H9 (cell line): ENCODE data around the gene KANK4. TPM values are rescaled to one million over a fixed set of nuclear protein-coding genes. Genes with fewer than 3 reads are reported as not detected.

Experiments used
- DNase-seq: peaks from one replicate; pipeline ENCODE4 v3.0.0-alpha.2; 2017
- H2AFZ ChIP-seq: one replicate; pipeline ENCODE4 v1.6.1; 2013; ENCODE audit warnings: mild to moderate bottlenecking, low read length, control low read depth, moderate library complexity
- H2AK5ac ChIP-seq: 2 replicates; pipeline ENCODE4 v1.6.1; 2013; ENCODE audit warnings: low read length, control low read depth, mixed read lengths; ENCODE audit not compliant: insufficient read length
- H2BK120ac ChIP-seq: one replicate; pipeline ENCODE4 v1.6.1; 2013; ENCODE audit warnings: low read depth, mild to moderate bottlenecking, low read length, control low read depth, inconsistent platforms; ENCODE audit not compliant: poor library complexity, severe bottlenecking
- H2BK12ac ChIP-seq: 2 replicates; pipeline ENCODE4 v1.6.1; 2013; ENCODE audit warnings: low read length, control low read depth, mixed read lengths, low read depth; ENCODE audit not compliant: insufficient read length
- H2BK15ac ChIP-seq: 2 replicates; pipeline ENCODE4 v1.6.1; 2013; ENCODE audit warnings: low read depth, low read length, control low read depth
- H2BK20ac ChIP-seq: one replicate; pipeline ENCODE4 v1.6.1; 2013; ENCODE audit warnings: low read depth, mild to moderate bottlenecking, low read length, control low read depth, inconsistent platforms; ENCODE audit not compliant: poor library complexity, severe bottlenecking
- H2BK5ac ChIP-seq: 2 replicates; pipeline ENCODE4 v1.6.1; 2013; ENCODE audit warnings: low read length, control low read depth, mixed read lengths; ENCODE audit not compliant: insufficient read length
- H3K14ac ChIP-seq: 2 replicates; pipeline ENCODE4 v1.6.1; 2013; ENCODE audit warnings: low read length, control low read depth; ENCODE audit not compliant: insufficient read depth
- H3K18ac ChIP-seq: 2 replicates; pipeline ENCODE4 v1.6.1; 2013; ENCODE audit warnings: low read depth, mild to moderate bottlenecking, mixed read lengths, low read length, control low read depth; ENCODE audit not compliant: insufficient read length
- H3K23ac ChIP-seq: 2 replicates; pipeline ENCODE4 v1.6.1; 2013; ENCODE audit warnings: low read length, control low read depth, mixed read lengths, low read depth; ENCODE audit not compliant: insufficient read length
- H3K23me2 ChIP-seq: 2 replicates; pipeline ENCODE4 v1.6.1; 2013; ENCODE audit warnings: low read depth, mild to moderate bottlenecking, mixed read lengths, low read length, control low read depth; ENCODE audit not compliant: insufficient read length, poor library complexity, severe bottlenecking
- H3K27ac ChIP-seq: 2 replicates; pipeline ENCODE4 v1.5.1; 2013; ENCODE audit warnings: low read length, control low read depth, mixed read lengths, low read depth; ENCODE audit not compliant: insufficient read length
- H3K27me3 ChIP-seq: 2 replicates; pipeline ENCODE4 v1.6.1; 2013; ENCODE audit warnings: low read length, control low read depth, inconsistent platforms; ENCODE audit not compliant: insufficient read depth
- H3K4ac ChIP-seq: 2 replicates; pipeline ENCODE4 v1.6.1; 2013; ENCODE audit warnings: low read depth, mild to moderate bottlenecking, control low read depth, inconsistent platforms, low read length, moderate library complexity
- H3K4me1 ChIP-seq: 2 replicates; pipeline ENCODE4 v1.6.1; 2013; ENCODE audit warnings: low read length, control low read depth, inconsistent platforms; ENCODE audit not compliant: insufficient read depth
- H3K4me2 ChIP-seq: 2 replicates; pipeline ENCODE4 v1.6.1; 2013; ENCODE audit warnings: low read length, control low read depth, mixed read lengths; ENCODE audit not compliant: insufficient read length, insufficient read depth
- H3K56ac ChIP-seq: 2 replicates; pipeline ENCODE4 v1.6.1; 2013; ENCODE audit warnings: low read depth, mild to moderate bottlenecking, mixed read lengths, low read length, control low read depth; ENCODE audit not compliant: insufficient read length
- H3K79me1 ChIP-seq: 2 replicates; pipeline ENCODE4 v1.6.1; 2013; ENCODE audit warnings: low read depth, mild to moderate bottlenecking, moderate library complexity, low read length, control low read depth, inconsistent platforms; ENCODE audit not compliant: insufficient read depth, poor library complexity, severe bottlenecking
- H3K79me2 ChIP-seq: 2 replicates; pipeline ENCODE4 v1.6.1; 2013; ENCODE audit warnings: low read length, control low read depth, inconsistent platforms; ENCODE audit not compliant: insufficient read depth
- H3K9ac ChIP-seq: 2 replicates; pipeline ENCODE4 v1.6.1; 2013; ENCODE audit warnings: low read length, control low read depth, mixed read lengths; ENCODE audit not compliant: insufficient read length; ENCODE audit errors: extremely low read depth
- H3K9me3 ChIP-seq: one replicate; pipeline ENCODE4 v1.6.1; 2013; ENCODE audit warnings: low read depth, low read length, inconsistent platforms; ENCODE audit not compliant: control insufficient read depth
- H3T11ph ChIP-seq: one replicate; pipeline ENCODE4 v1.6.1; 2013; ENCODE audit warnings: mild to moderate bottlenecking, low read length, control low read depth, inconsistent platforms
- H4K20me1 ChIP-seq: one replicate; pipeline ENCODE4 v1.6.1; 2013; ENCODE audit not compliant: control insufficient read depth, insufficient read length, insufficient read depth
- H4K5ac ChIP-seq: 2 replicates; pipeline ENCODE4 v1.6.1; 2013; ENCODE audit warnings: low read depth, mild to moderate bottlenecking, mixed read lengths, low read length, control low read depth; ENCODE audit not compliant: insufficient read length
- H4K8ac ChIP-seq: replicated peaks from 2 replicates; pipeline ENCODE4 v1.6.1; 2013; ENCODE audit warnings: low read length, control low read depth, mixed read lengths, low read depth; ENCODE audit not compliant: insufficient read length
- H4K91ac ChIP-seq: 2 replicates; pipeline ENCODE4 v1.6.1; 2013; ENCODE audit warnings: low read depth, mild to moderate bottlenecking, moderate library complexity, mixed read lengths, low read length, control low read depth; ENCODE audit not compliant: insufficient read length
- H3K27ac Mint-ChIP-seq, 3 experiments: 2 replicates in 2 of 3; 3 replicates in 1 of 3; pipeline ENCODE4 v1.8.0; 2020 to 2021; ENCODE audit warnings: mixed read lengths in 3 of 3, mild to moderate bottlenecking in 1 of 3, moderate library complexity in 1 of 3
- H3K27me3 Mint-ChIP-seq: 2 replicates; pipeline ENCODE4 v1.8.0; 2021; ENCODE audit warnings: low read depth, mild to moderate bottlenecking, moderate library complexity, mixed read lengths
- H3K36me3 Mint-ChIP-seq, 3 experiments: 2 replicates in 2 of 3; 3 replicates in 1 of 3; pipeline ENCODE4 v1.8.0; 2020 to 2021; ENCODE audit warnings: low read depth in 3 of 3, mixed read lengths in 3 of 3; ENCODE audit not compliant: insufficient read depth in 1 of 3
- H3K4me1 Mint-ChIP-seq, 2 experiments: 2 replicates each; pipeline ENCODE4 v1.8.0; 2020; ENCODE audit warnings: mixed read lengths in 2 of 2
- H3K4me3 Mint-ChIP-seq, 2 experiments: 2 replicates in 1 of 2; 3 replicates in 1 of 2; pipeline ENCODE4 v1.8.0; 2020 to 2021; ENCODE audit warnings: mild to moderate bottlenecking in 2 of 2, mixed read lengths in 2 of 2, moderate library complexity in 1 of 2
- H3K9me3 Mint-ChIP-seq, 2 experiments: 2 replicates in 1 of 2; 3 replicates in 1 of 2; pipeline ENCODE4 v1.8.0; 2020; ENCODE audit warnings: mild to moderate bottlenecking in 2 of 2, mixed read lengths in 2 of 2, moderate library complexity in 1 of 2
- WGBS: extraction: QIAGEN DNeasy Blood & Tissue Kit; methylation state at CpG from one replicate; pipeline ENCODE4 v1.1.7; 2013; ENCODE audit warnings: missing lambda C conversion rate, low lambda C conversion rate, mixed read lengths; ENCODE audit not compliant: insufficient read length; ENCODE audit errors: extremely low coverage; 5-methylcytosine and 5-hydroxymethylcytosine counted together
- total RNA-seq: library from RNA; stranded (reverse); gene quantifications from 2 replicates; pipeline ENCODE4 v1.2.1, GENCODE V29; 2021
- TF ChIP-seq, protein P1 (sequence below): fragments of 200-600 bp; sonication (generic); conservative IDR thresholded peaks from 3 replicates; pipeline ENCODE4 v1.8.0; 2021; ENCODE audit warnings: antibody characterized with exemption, mild to moderate bottlenecking

The KANK4 gene
- total RNA-seq, 1 experiment from 2014 or later: 0.15 TPM

DNA sequence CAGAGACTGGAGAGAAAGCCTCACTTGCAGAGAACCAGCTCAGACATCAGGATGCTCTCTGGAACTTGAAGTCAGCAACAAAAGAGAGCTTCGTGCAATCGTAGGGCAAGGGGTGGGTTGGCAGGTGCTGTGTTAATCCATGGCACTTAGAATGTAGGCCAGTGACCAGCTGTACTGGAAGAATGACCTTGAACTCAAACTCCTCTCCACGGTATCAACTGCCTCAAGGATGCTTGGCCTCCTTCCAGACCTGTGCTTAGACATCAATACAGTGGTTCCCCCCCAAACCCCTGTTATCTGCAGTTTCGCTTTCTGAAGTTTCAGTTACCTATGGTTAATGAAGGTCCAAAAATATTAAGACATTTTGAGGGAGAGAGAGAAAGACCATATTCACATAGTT, 6.5 kb downstream of the KANK4 start:
- no peak overlapping the region for H3T11ph ChIP-seq
- no peak overlapping the region for H3K14ac ChIP-seq
- H3K79me2 ChIP-seq: no peaks in the 10 kb centered on the region
- H4K8ac ChIP-seq: no peak overlapping the region
- H3K36me3 Mint-ChIP-seq: no peaks in the 10 kb centered on the region
- no peak for DNase-seq
- H3K4me1 Mint-ChIP-seq: peaks cover 24% of the 10 kb centered on the region in 2 experiments
- H3K27me3 ChIP-seq: peaks cover 13% of the 10 kb centered on the region; the same call in 1 of the 2 replicates
- no CpG with 5 or more reads among the region's 4 CpGs for WGBS
- no peak overlapping the region for H2BK20ac ChIP-seq
- H2AK5ac ChIP-seq: no peak overlapping the region
- no peak overlapping the region for H2BK5ac ChIP-seq
- no peaks in the 10 kb centered on the region for H3K9me3 Mint-ChIP-seq
- no peaks in the 10 kb centered on the region for H3K79me1 ChIP-seq
- H3K4me1 ChIP-seq: peaks cover 6% of the 10 kb centered on the region; the same call in 1 of the 2 replicates
- no peaks in the 10 kb centered on the region for H3K9me3 ChIP-seq
- no peak overlapping the region for H3K27ac ChIP-seq
- no peak overlapping the region for H4K5ac ChIP-seq
- H2BK120ac ChIP-seq: no peak overlapping the region
- H2BK15ac ChIP-seq: no peak overlapping the region
- no peak overlapping the region; a peak in 1 of 7 replicates for H3K27ac Mint-ChIP-seq
- H2BK12ac ChIP-seq: no peak overlapping the region
- no peak overlapping the region for H3K56ac ChIP-seq
- no peak overlapping the region for H3K9ac ChIP-seq
- no peak overlapping the region for H2AFZ ChIP-seq
- H3K4me3 Mint-ChIP-seq: no peak overlapping the region
- H4K91ac ChIP-seq: no peak overlapping the region
- TF ChIP-seq, protein P1, sequence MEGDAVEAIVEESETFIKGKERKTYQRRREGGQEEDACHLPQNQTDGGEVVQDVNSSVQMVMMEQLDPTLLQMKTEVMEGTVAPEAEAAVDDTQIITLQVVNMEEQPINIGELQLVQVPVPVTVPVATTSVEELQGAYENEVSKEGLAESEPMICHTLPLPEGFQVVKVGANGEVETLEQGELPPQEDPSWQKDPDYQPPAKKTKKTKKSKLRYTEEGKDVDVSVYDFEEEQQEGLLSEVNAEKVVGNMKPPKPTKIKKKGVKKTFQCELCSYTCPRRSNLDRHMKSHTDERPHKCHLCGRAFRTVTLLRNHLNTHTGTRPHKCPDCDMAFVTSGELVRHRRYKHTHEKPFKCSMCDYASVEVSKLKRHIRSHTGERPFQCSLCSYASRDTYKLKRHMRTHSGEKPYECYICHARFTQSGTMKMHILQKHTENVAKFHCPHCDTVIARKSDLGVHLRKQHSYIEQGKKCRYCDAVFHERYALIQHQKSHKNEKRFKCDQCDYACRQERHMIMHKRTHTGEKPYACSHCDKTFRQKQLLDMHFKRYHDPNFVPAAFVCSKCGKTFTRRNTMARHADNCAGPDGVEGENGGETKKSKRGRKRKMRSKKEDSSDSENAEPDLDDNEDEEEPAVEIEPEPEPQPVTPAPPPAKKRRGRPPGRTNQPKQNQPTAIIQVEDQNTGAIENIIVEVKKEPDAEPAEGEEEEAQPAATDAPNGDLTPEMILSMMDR: no peak
- no peaks in the 10 kb centered on the region for H3K23me2 ChIP-seq
- no peak overlapping the region for H3K4ac ChIP-seq
- no peak overlapping the region for H3K4me2 ChIP-seq
- no peak overlapping the region for H3K23ac ChIP-seq
- no peaks in the 10 kb centered on the region for H4K20me1 ChIP-seq
- peaks cover 40% of the 10 kb centered on the region for H3K27me3 Mint-ChIP-seq
- no peak overlapping the region for H3K18ac ChIP-seq
